ENCODE measurements around the gene TANGO6.
"Not testable (repeated sequence)": the region's sequence is repeated elsewhere in the genome, so short reads cannot be mapped to it uniquely, and the experiment has no call there.

Gene TANGO6

DNA sequence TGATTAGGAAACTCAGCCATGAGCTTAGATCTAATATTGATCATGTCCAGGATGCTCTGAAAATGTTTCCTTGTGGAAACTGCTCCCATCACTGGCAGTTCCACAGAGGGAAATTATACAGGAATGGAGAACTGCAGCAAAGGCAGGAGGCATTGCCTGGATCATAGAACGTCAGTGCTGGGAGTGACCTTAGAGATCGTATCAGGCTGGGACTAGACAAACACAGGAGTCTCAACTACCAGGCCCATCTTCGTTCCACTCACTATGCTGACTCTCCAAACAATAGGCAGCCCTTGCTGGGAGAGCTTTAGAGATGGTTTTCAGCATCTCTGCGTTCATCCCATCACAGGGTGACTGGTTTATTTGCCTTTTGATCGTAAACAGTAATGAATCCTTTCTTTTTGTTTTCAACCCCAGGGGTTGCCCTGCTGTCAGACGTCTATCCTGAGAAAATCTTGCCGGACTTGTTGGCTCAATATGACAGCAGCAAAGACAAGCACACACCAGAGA is 130.3 kb downstream of the TANGO6 start:
- no peak for DNase-seq

DNA sequence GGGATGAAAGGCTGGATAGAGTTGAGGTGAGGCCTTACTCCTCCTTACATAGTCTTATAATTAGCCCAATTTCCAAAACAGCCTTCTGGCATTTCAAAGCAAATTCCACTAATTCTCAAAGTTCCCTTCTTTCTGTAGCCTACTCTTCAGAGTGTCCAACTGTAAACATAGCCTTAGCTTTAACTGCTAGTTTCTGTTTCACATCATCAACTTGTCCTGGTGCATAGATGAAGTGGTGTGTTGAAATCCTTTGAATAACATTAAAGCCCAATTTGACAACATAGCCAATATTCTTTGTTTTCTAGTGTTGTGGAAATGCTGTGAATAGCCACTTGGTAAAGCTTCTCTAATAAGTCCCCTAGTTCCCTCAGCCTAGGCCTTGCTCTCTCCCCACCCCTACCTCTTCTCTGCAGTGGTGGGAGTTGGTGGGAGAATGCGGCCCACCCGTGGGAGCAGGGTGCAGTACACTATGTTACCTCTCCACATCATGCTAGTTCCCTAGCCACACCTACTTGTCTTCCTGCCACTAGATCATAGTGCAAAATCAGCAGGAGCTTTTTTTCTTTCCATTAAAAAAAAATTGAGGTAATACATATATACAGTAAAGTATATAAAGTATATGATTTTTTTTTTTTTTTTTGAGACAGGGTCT is 135.1 kb downstream of the TANGO6 start:
- no peak for DNase-seq

DNA sequence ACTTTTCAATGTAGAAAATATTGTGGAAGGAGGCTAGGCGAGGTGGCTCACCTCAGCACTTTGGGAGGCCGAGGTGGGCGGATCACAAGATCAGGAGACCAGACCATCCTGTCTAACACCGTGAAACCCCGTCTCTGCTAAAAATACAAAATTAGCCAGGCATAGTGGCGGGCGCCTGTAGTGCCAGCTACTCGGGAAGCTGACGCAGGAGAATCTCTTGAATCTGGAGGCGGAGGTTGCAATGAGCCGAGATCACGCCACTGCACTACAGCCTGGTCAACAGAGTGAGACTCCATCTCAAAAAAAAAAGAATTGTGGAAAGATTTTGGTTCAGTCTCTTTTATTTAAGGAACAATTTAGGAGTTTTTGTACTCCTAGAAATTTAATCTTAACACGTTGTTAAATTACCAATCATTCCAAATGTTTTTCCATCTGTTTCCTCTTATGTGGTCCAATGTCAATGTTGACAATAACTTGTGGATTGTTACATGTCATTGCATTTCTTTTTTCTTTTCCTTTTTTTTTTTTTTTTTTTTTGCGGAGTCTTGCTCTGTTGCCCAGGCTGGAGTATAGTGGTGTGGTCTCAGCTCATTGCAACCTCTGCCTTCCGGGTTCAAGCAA is 137.5 kb downstream of the TANGO6 start:
- no peak for DNase-seq

DNA sequence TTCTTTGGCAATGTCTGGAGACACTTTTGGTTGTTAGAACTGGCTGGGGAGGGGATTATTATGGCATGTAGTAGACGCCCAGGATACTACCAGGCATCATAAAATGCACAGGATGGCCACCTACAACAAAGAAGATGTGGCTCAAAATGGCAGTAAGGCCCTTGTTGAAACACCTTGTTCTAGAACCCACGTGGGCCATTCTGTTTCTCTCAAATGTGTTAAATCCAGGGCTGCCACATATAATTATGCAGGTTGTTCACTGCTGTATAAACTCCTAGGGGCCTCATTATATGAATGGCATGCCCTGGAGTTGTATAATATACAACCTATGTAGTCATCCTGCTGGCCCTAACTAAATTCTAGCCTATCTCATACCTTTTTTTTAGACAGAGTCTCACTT is 138.6 kb downstream of the TANGO6 start:
- no peak for DNase-seq

DNA sequence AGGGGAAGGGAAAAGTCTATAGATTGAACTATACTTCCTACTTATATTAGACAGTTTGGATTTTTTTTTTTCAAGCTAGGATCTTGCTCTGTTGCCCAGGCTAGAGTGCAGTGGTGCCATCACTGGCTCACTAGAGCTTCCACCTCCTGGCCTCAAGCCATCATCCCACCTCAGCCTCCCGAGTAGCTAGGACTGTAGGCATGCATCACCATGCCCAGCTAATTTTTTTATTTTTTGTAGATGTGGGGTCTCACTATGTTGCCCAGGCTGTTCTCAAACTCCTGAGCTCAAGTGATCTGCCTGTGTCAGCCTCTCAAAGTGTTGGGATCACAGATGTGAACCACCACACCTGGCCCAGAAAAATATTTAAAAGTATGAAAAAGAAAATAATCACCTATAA is 141.1 kb downstream of the TANGO6 start:
- DNase-seq = no peak

DNA sequence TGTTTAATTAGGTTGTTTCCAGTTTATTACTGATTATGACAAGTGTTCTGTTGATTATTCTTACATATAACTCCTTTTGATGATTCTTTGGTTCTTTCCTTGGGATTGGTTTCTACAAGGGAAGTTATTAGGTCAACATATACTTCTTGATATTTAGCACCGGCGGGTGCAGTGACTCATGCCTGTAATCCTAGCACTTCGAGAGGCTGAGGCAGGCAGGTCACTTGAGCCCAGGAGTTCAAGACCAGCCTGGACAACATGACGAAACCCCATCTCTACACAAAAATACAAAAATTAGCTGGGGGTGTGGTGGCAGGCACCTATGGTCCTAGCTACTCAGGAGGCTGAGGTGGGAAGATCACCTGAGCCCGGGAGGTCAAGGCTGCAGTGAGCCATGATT is 141.9 kb downstream of the TANGO6 start:
- peak; percentile 5 for DNase-seq

DNA sequence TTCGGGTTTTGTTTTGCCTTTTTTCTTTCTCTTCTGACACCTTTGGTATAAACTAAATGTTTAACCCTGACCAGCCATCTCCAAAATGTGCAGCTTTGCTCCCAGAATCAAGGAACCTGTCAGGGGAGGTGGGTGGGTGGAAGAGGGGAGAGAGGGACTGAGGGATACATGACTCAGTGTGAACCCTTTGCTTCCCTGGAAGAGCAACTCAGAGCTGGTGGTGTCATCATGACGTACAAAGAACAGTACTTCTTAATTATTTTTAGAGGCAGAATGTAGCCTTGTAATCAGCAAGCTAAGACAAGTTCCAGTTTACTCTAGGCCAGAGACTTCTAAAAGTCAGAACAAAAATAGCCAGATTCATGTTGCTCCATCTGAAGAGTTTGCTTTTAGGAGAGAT is 142.5 kb downstream of the TANGO6 start:
- DNase-seq = peak; percentile 47

DNA sequence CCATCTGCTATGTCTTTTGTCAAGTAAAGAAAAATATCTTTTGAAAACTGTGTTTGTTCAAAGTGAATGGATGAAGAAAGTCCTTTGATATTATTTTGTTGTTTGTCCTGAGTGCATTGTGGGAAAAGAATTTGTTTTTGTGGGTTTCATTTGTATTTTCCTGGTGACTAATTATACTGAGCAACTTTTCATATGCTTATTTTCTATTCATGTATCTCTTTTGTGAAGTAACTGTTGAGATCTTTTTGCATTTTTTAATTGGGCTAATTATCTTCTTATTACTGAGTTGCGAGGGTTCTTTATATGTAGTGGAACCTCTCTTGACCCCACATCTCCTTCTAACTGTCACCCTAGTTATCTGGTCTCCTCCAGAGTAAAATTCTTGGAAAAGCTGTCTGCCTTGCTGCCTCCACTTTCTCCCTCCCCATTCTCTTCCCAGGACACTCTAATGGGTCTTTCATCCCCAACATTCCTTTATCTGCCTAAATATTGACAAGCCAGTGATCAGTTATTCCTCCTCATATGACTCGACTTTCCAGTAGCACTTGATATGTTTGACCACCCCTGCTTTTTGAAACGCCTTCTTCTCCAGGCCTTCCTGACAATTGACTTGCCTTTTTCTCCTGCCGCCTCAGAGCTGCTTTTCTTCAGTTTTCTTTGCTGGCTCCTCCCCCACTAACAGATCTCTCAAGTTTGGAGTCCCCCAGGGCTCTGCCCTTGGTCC is 144.6 kb downstream of the TANGO6 start:
- DNase-seq = no peak

DNA sequence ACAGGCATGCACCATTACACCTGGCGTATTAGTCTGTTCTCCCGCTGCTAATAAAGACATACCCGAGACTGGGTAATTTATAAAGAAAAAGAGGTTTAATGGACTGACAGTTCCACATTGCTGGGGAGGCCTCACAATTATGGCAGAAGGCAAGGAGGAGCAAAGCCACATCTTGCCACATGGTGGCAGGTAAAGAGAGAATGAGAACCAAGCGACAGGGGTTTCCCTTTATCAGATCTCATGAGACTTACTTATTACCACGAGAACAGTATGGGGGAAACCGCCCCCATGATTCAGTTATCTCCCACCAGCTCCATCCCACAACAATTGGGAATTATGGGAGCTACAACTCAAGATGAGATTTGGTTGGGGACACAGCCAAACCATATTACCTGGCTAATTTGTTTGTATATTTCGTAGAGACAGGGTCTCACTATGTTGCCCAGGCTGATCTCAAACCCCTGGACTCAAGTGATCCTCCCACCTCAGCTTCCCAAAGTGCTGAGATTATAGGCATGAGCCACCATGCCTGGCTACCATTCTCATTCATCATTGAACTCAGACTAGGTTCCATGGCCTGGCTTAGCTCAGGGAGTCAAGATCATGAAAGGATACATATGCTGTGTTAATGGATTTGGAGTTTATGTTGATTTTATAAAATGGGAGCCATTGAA is 147.0 kb downstream of the TANGO6 start:
- not testable (repeated sequence) for DNase-seq

DNA sequence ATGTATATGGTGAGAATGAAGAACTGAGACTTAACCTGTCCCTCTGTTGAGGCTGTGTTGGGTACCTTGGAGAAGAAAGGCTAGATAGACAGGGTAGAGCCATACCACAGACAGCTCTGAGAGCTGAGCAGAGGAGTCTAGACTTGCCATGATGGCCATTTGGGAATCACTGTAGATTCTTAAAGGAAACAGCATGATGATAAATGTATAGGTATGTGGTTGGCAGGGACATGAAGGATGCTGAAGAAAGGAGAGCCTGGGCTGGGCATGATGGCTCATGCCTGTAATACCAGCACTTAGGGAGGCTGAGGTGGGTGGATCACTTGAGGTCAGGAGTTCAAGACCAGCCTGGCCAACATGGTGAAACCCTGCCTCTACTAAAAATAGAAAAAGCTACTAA is 147.7 kb downstream of the TANGO6 start:
- no peak for DNase-seq

DNA sequence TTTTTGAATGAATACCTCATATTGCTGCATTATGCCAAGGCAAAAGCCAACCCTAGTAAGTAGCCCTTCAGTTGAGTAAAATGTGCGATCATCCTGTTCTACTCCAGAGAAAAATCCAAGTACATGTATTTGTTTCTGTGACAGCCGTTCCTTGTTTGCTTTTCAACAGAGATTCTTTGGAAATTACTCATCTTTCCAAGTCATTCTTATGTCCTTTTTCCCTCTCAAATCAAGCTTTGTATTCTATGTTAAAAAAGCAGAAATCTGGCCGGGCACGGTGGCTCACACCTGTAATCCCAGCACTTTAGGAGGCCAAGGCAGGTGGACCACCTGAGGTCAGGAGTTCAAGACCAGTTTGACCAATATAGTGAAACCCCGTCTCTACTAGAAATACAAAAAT is 149.2 kb downstream of the TANGO6 start:
- peak; percentile 74 for DNase-seq

DNA sequence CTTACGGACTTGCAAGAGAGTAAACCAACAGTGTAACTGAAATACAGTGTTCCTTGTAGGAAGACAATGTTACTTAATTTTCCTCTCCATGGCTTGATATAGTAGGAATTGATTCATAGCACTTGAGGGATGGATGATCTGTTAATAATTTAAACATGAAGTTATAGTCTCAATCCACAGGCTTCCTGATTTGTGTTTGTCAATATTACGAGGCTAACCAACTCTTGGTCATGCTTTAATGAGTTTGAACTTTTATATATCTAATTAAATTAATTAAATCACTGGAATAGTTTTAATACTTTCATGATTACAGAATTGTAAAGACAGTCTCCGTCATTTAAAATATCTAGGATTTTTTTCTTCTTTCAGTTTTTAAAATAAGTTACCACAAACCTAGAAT is 150.1 kb downstream of the TANGO6 start:
- no peak for DNase-seq

DNA sequence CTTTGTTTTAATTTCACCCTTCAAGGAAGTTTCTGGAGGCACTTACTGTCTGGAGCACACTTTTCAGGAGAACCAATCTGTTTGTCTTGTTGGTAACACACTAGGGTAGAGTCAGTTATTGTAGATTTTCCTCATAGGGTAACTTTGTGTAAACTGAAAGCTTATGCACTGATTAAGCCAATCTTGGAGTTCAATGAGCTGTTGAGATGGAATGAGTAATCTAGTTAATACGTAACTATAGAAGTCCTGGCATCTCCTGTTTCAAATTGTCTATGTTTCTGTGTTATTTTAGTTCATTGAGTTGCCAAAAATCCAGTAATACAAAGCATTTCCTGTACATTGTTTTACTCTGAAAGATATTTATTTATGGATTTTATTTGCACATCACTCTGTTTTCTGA is 150.6 kb downstream of the TANGO6 start:
- DNase-seq = peak; percentile 89

DNA sequence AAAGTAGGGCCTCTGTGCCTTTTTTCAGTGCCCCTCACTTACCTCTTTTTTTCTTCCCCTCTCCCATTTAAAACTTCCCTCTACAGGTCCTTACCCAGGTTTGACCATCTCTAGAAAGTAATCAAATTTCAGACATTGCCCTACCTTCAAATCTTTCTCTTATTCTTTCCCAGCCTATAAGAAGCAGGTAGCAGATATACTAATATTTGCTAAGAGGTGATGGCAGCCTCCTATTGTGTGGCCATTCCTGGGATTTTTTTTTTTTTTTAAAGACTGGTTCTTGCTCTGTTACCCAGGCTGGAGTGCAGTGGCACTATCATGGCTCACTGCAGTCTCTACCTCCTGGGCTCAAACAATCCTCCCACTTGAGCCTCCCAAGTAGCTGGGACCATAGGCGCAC is 151.0 kb downstream of the TANGO6 start:
- no peak for DNase-seq

DNA sequence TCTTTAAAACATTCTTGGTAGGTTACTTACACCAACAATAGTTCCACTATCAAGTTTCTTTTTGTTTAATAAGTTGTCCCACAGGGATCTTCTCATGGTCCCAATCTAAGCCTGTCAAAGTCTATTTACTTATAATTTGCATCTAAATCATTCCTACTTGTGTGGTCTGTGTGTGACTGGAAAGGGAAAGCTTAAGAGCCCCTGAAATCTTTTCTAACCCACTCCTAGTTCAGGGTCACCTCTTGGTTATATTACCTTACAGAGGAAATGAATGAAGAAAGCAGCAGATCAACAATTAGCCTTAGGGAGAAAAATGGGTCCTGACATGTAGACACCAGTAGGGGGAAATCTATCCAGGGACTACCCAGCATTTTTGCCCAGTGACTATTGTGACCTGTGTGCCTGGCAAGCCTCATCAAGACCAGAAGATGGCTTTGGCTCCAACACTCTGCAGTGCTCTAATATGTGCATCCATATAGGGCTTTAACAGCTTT is 151.7 kb downstream of the TANGO6 start:
- DNase-seq = peak; percentile 58

DNA sequence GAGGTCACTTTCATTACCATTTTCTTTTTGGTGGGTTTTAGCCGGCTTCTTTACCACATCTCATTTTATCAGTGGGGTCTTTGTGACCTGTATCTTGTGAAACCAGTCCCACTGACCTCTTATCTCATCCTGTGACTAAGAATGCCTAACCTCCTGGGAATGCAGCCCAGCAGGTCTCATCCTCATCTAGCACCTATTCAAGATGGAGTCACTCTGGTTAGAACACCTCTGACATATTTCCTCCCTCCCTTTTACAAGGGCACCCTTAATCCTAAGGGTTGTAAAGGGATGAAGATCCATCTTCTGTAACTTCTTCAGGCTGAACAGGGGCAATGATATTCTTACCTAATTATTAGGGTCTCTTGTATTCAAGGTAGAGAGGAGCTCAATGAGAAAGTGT is 154.2 kb downstream of the TANGO6 start:
- no peak for DNase-seq

DNA sequence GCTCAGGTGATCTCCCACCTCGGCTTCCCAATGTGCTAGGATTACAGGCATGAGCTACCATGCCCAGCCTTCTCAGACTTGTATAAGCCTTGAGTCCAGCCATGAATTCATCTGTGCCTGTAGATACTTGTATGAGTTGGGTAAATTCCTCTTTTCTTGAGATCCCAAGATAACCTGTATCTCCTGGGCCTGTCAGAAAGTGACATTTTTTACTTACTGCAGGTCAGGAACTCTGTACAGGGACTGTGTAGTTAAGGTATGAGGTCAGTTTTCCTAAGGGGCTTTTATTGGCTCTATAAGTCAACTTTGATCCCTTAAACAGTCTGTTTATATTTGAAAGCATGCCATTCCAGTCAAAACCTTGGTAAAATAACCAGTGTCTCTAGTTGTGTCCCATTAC is 155.8 kb downstream of the TANGO6 start:
- DNase-seq = no peak

DNA sequence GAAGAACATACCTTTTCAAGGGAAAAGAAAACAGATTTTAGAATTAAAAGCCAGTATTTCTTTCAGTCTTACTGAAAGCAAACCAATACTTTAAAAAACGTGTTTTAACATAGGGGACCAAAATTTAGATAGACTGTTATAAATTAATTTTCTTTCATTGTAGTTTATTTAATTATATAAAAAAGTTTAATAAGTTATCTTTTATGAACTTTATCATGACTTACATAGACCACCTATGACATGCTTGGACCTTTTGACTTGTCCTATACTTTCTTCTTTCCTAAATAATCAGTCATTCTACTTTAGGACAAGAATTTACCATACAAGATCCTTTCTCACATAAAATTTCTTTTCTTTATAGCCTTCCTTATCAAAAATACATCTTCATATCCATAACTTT is 160.2 kb downstream of the TANGO6 start:
- DNase-seq = peak; percentile 22

DNA sequence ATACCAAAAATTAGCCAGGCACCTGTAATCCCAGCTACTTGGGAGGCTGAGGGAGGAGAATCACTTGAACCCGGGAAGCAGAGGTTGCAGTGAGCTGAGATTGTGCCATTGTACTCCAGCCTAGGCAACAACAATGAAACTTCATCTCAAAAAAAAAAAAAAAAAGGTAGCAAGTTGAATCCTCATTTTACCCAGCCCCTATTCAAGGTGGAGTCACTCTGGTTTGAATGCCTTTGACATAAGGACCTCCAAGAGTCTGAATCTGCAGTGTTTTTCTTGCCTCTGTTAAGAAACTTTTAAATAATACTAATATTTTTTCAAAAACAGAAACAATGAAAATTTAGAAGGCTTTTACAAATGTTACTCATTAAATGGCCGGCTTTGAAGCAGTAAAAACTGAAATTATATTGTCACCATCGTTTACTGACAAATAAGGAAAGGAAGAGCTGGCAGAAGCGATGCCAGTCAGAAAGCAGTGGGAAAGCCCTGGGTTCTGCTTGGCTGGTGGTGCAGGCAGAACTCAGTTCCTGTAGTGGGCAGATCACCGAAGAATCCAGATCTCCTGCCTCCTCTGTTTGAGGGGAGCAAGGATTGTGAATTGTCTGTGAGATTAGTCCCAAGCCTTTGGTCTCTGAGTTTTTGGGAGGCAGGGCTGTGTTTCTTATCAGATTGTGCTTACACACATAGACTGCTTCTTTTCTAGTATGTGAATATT is 162.5 kb downstream of the TANGO6 start:
- no peak for DNase-seq

DNA sequence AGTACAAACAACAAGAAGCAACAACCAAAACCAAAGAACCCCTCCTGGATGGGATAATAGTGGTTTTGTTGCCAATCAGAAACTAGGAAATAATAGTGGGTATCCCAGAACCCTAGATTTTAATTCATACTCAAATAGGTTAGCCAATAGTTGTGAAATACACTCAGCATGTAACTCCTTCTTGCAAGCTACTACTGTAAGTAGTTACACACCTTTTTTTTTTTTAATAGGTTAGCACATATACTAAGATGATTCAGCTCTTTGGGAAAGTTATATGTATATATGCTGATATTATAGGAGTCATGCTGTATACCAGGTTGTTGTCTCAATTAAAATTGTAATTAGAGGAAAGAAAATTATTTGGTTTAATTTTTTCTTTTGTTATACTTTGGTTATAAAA is 169.6 kb downstream of the TANGO6 start:
- no peak for DNase-seq

DNA sequence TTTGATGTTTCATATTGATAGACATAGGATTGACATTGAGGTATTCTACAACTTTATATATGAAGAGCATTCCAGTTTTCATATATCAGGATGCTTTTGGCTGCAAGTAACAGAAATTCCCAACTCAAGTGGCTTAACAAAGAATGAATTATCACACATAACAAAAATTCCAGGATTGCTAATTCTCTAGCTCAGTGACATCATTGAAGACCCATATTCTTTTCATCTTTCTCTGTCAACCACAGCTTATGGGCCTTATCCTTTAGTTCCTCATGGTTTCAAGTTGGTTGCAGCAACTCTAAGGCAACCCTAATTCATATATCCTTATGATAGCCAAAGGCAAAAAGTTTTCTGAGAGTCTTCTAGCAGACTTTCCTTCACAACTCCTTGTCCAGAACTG is 170.7 kb downstream of the TANGO6 start:
- DNase-seq = peak; percentile 38

DNA sequence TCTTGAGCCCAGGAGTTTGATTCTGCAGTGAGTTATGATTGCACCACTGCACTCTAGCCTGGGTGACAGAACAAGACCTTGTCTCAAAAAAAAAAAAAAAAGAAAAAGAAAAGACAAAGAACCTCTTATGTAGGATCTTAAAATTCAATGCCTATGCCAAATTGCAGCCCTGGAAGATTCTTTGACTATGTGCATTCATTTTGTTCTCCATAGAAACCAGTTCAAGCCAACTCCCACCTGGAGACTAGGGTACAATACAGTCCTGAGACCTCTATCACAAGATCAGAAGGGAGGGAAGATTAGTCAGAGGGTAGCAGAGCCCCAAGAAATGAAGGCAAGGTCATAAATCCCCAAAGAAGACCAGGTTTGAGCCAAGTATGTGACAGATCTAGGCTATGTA is 171.5 kb downstream of the TANGO6 start:
- no peak for DNase-seq
